Parietal lobe (tissue), 1 donor: Measurements from ENCODE around the gene DTX1. TPM values are rescaled to one million over a fixed set of nuclear protein-coding genes. Genes with fewer than 3 reads are reported as not detected.

Experiments
- total RNA-seq: library from RNA; depleted of rRNA; stranded (reverse); fragments of >200 nt; gene quantifications from one replicate; pipeline ENCODE4 v1.2.3, GENCODE V29; 2014

Gene DTX1
- 37.2 TPM for total RNA-seq

DNA sequence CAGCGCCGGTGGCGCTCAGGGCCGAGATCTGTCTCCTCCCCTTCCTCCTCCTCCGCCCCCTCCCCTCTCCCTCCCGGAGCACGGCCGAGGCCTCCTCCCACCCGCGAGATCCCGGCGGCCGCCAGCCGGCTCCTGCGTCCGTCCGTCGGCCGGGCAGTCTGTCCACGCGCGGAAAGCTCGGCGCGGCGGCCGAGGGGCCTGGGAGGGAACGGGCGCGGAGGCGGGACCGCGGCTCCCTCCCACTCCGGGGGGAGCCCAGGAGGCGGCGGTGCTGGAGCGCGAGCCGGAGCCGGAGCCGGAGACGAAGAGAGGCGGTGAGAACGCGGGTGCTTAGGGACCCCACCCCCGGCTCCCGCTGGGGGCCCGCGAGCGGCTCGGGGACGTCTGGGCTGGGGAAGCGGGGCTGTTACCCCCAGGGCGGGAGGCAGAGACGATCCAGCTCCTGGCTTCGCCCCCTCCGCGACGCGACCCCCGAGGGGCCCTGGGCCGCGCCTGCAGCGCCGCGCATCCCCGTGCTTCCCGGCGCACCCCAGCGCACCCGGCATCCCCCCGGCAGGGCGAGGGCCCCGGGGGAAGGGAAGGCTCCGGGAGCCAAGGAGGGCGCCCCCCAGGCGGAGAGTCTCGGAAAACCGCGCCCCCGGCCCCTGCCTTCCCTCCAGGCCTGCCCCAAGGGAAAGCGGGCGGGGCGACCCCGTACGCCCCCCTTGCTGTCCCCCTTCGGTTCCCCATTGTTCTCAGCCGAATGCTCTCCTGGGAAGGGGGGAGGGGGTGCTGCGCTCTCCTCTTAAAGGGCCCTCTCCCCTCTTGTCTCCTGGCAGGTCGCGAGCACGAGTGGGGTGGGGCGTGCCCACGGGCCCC lies at the start of gene DTX1:
Gene DTX1 (plus strand): TSS at position 100 of the 858 bp plus-strand sequence. CDS start 1,463 bp downstream, outside the sequence.

GRCh38 chr12:113135178-113136127 lies 78.9 kb downstream of the DTX1 start, which contains the start of gene RASAL1:
RASAL1 (minus strand) TSS chr12:113135761; CDS start chr12:113135462, 299 bp downstream.

Other genes starting within 250 kb of the DTX1 start
- gene OAS1, start 149.8 kb upstream of the DTX1 start, total RNA-seq: 2.5 TPM
- 2.8 TPM for gene OAS3, start 118.3 kb upstream of the DTX1 start, total RNA-seq
- gene OAS2, start 78.2 kb upstream of the DTX1 start, total RNA-seq: 2.5 TPM
- gene RASAL1, start 79.0 kb downstream of the DTX1 start, total RNA-seq: 2.8 TPM
- not detected for gene CFAP73, start 93.0 kb downstream of the DTX1 start, total RNA-seq
- gene DDX54, start 128.7 kb downstream of the DTX1 start, total RNA-seq: 18.5 TPM
- gene RITA1, start 129.0 kb downstream of the DTX1 start, total RNA-seq: 8.5 TPM
- gene TPCN1, start 164.7 kb downstream of the DTX1 start, total RNA-seq: 8.5 TPM